HG03520 (cell line): ENCODE results near the gene RNU6-8.
A peak's percentile ranks its signal among the peaks of the same experiment; 100 is the strongest.

Source experiments
- ATAC-seq: cut with Tn5 transposase; IDR thresholded peaks from one replicate; pipeline ENCODE4 v1.9.1; 2021; ENCODE audit warnings: mild to moderate bottlenecking, moderate library complexity; ENCODE audit not compliant: unreplicated experiment

RNU6-8 gene

GRCh38 chr14:32202998-32203882 lies at the start of gene RNU6-8:
Gene RNU6-8 (minus strand): TSS chr14:32203269.
- peak; percentile 49 for ATAC-seq

DNA sequence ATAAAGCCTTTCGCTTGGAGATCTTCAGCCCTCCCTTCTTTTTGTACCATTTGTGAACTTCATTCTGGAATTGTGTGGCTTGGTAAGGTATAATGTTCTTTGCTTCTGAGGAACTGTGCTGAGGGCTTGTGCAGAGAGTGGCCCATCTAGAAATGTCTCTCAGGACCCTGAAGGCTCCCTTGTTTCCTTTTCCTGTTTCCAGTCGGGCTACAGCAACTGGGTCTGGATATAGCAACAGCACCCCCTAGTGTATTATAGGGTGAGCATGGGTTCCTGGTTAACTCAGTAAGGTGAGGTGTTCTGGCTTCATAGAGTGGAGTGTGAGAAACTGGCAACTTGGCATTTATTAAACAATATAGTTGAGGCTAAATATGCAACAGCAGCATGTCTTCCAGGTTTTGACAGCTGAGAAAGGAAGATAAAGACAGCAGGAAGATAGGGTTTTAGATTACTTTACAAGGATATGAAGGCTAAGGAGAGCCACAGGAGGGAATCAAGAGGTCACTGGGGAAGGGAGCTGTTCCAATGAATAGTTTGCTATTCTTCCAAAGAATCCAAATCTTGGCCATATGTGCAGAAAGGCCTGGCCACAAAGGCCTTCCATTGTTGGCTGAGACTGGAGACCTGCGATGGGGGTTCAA lies 49.1 kb upstream of the RNU6-8 start:
- ATAC-seq: peak; percentile 73

DNA sequence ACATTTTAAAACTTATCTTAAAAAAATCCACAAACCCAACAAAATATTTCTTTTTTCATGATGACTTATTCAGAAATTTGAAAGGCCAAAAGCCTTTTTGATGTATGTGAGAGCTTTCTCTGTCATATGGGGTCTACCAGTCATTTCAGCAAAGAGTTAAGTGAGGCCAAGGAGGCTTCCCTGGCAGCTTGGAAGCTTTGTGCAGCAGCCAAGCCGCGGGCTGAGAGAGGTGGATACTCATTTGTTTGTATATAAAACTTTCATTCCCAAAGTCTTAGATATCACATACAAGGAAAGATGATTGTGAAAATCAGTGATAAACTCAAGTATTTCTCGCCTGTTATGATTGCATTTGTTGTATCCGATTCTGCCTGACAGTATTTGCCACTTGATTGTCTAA lies 48.5 kb upstream of the RNU6-8 start:
- ATAC-seq: no peak

DNA sequence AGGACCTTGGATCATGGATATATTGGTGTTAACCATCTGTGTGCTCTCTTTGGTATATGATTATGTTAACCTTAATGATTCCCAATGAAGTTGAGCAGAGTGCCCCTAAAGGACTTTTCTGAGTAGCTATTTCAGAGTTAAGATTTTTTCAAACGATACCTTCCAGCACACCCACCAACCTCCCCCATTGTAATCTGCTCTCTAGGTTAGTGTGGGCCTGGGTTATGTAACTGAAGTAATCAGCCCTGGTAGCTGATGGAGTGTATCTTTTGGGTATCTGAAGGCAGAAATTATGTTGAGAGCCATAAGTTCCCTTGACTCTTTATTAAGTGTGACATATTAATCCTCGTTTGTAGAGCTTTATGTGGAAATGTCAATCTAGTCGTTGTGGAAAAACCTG lies 47.6 kb upstream of the RNU6-8 start:
- ATAC-seq: no peak

GRCh38 chr14:32249780-32250179 lies 46.7 kb upstream of the RNU6-8 start:
- ATAC-seq: no peak

DNA sequence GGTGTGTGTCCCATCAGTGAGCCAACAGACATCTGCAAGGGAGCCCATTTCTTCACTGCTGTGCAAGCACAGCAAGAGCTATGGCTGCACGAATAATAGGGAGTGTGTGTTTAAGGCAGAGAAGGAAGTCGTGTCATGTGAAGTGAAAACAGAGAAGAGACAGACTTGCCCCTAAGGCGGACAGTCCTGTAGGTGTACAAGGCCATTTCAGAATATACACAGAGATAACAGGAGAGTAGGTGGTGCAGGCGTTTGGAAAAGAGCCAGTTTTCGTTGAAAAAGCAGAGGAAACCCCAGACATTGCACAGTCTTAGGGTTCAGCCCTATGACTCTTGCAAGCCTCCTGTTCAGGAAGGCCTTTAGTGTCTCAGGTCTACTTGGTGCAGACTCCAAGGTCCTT lies 46.3 kb upstream of the RNU6-8 start:
- ATAC-seq: no peak

- ATAC-seq: no peak
Observed at GRCh38 chr14:32246751-32247150, 43.7 kb upstream of the RNU6-8 start.

GRCh38 chr14:32244404-32244803 lies 41.3 kb upstream of the RNU6-8 start:
- no peak for ATAC-seq

GRCh38 chr14:32233260-32233659 lies 30.2 kb upstream of the RNU6-8 start:
- no peak for ATAC-seq

- no peak for ATAC-seq
Observed at GRCh38 chr14:32232481-32232880, 29.4 kb upstream of the RNU6-8 start.

DNA sequence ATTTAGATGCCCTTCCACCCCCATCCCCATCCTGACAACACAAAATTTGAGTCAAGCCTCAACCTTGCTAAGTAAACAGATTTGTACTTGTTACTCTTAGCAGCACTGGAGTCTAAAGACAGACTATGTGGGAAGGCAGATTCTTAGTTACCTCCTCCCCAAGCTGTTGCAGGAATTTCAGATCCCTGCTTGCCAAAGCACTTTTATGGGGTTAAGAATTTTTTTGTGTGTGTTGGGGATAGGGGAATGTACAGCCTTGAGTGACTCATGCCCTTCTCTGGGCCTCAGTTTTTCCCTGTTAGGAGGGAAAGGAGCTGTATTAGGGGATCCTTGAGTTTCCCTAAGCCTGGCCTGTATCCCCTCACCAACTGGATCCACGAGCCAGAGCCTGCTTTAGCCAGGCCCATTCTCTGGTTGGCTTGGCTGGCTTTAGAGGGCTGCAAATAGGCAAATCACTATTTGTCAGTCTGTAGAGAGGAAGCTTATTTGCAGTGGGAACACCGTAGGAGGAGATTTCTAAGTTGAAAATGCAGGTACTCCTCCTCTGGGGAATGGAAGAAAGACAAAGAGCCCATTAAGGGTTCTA lies 27.7 kb upstream of the RNU6-8 start:
- no peak for ATAC-seq

DNA sequence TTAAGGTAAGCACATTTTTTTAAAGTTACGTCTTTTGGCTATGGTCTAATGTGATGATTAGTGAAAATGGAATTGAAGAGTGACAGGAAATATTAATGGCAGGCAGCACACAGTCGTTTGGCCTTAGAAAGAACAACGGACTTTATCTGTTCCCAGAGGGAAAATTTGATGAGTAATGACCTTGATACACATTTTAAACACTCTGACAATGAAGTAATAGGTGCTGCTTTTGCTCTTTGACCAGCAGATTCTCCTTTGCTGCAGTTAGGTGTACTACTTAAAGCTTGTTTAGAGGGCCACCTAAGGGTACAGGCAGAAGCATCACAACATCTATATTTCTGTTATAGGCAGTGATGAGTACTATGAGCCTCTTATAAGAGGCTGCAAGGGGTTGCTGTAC lies 27.1 kb upstream of the RNU6-8 start:
- ATAC-seq: no peak

GRCh38 chr14:32226056-32226455 lies 23.0 kb upstream of the RNU6-8 start:
- ATAC-seq: no peak

DNA sequence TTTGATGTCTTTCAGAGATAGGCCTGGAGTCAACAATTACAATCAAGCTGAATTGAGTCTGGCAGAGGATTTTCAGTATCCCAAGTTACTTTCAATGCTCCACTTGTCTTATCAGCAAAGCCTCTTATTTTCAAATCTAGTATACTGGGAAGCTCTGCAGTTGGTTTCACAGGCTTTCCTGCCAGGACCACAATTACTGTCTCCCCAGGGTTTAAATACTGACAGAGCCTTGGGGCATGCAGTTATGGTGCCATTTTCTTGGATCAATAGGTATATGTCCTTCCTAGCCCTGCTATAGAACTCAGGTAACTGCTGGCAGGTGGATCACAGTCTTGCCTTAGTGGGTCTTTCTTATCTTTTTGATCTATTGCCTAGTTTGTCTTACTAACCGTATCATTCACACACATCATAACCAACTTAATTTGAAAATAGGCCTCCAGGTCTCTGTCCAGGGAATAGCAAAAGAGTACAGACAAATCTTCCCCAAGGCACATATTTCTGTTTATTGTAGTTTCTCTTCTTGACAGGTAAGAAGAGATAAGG lies 22.4 kb upstream of the RNU6-8 start:
- no peak for ATAC-seq

- no peak for ATAC-seq
Observed at GRCh38 chr14:32224737-32225377, 21.8 kb upstream of the RNU6-8 start.

DNA sequence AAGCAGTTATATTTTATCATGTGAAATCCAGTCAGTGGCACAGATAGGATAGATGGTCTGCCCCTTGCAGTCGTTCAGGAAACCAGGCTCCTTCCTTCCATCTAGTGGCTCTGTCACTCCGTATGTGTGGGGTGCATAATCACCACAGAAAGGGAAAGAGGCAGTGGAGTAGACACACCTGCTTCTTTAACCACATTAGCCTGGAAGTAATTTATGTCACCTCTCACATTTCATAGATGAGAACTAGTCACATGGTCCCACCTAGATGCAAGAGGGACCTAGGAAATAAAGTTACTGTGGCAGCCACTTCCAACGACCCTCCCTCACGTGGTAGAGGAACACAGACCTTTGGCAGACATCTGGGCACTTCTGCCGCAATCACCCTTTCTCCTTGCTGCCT lies 14.2 kb upstream of the RNU6-8 start:
- ATAC-seq: no peak

GRCh38 chr14:32212833-32213232 lies 9.8 kb upstream of the RNU6-8 start:
- no peak for ATAC-seq

GRCh38 chr14:32211068-32211404 lies 8.0 kb upstream of the RNU6-8 start:
- ATAC-seq: no peak

GRCh38 chr14:32209471-32209870 lies 6.4 kb upstream of the RNU6-8 start:
- no peak for ATAC-seq

GRCh38 chr14:32208490-32208889 lies 5.4 kb upstream of the RNU6-8 start:
- no peak for ATAC-seq

DNA sequence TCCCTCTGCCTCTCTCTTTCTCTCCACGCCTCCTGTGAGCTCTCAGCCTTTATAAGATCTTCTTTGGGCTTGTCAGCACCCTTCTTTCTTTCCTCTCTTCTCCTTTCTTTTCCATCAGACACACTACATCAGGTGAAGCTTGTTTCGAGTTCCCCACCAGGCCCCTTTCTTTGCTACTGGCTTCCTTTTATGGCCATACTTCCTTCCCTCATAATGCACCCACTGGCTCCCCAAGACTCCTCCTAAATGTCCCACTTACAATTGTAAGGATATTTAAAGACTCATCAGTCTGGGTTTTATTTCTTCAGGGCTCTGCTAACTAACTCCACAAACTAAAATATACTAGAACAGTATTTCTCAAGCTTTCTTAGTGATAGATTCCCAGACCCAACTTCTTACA lies 3.5 kb upstream of the RNU6-8 start:
- no peak for ATAC-seq
